ENCODE measurements around the gene ILF2. TPM values are rescaled to one million over a fixed set of nuclear protein-coding genes. Genes with fewer than 3 reads are reported as not detected.

ILF2 gene
- total RNA-seq, 4 donors from 2014 or later = 43.6 to 102 (median 64.7) TPM

DNA sequence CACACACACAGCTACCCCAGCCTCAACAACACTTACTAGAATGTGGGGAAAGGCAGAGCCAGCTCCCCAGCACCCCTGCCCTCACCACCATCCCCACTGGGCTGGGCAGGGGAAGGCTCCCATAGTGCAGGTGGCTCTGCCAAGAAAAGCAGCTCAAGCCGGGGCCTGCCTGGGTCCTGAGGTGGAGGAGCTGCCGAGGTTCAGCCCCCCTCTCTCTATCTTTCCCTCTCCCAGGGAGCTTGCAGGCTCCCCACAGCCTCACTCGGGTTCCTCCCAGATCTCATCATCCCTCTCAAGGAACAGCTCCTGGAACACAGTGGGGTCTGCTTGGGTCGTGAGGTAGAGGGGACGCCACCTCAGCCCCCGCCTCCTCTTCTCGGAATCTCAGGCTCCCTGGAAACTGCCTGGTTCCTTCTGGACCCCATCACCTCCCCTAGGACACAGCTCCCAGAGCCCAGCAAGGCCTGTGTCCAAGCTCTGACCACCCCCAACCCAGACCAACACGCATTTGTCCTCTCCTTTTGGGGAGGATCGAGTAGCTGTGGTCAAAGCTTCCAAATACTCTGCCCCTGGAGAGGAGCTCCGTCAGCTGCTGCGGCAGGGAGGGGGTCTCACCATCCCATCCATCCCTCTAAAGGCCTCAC lies 58.6 kb downstream of the ILF2 start:
- H3K27ac ChIP-seq (replicated peaks in 1 of 4) = peak overlapping the region; percentile 85 to 90 (median 88)
- TF ChIP-seq POLR2A (IDR thresholded peaks at IDR 0.05; ENCODE audit: low read depth) (no peak), EP300 (IDR thresholded peaks at IDR 0.05) (no peak), POLR2AphosphoS5 (IDR thresholded peaks at IDR 0.05) (no peak), CTCF (IDR thresholded peaks at IDR 0.05) (no peak)
- H3K4me3 ChIP-seq = peak overlapping the region; percentile 64 to 72 (median 69)
- peaks cover 46 to 75% (median 63%) of the 10 kb centered on the region in 4 donors for H3K4me1 ChIP-seq
- H3K9me3 ChIP-seq = no peaks in the 10 kb centered on the region
- intact Hi-C loops (cut with DNase I) = loop anchor here (5.0 kb wide), 1 partner anchor 100 kb away; no protein-coding TSS in a partner anchor
- peaks cover 4 to 9% (median 7%) of the 10 kb centered on the region in 4 donors for H3K36me3 ChIP-seq
- H3K27me3 ChIP-seq = no peaks in the 10 kb centered on the region
- WGBS = 43% methylated on average over 11 of the region's 11 CpGs
- DNase-seq (ENCODE audit: extremely low spot score) = no peak

Small RNA genes lying within 50 kb of the gene (small RNA-seq; reads per million reads assigned to genes)
- gene MIR8083 (0 reads per million in 3 donors), gene RN7SL372P (0 reads per million in 3 donors)

Other genes starting within 250 kb of the ILF2 start
- not detected for gene S100A7, start 210.3 kb downstream of the ILF2 start, total RNA-seq
- gene S100A6, start 135.0 kb downstream of the ILF2 start, total RNA-seq = 100 to 1,000 TPM; 432 to 759 (median 607) TPM
- under 1 TPM in 1 of 4 donors, not detected in 3; 0.98 TPM for gene S100A5, start 130.1 kb downstream of the ILF2 start, total RNA-seq
- 100 to 1,000 TPM; 154 to 362 (median 273) TPM for gene S100A4, start 125.2 kb downstream of the ILF2 start, total RNA-seq
- 1 to 10 TPM in 3 of 4 donors, not detected in 1; 2.1 to 4.2 (median 2.7) TPM for gene S100A3, start 121.7 kb downstream of the ILF2 start, total RNA-seq
- under 1 TPM in 2 of 4 donors, not detected in 2; 0.34 to 0.71 TPM for gene S100A2, start 105.1 kb downstream of the ILF2 start, total RNA-seq
- 10 to 100 TPM; 33.2 to 67.9 (median 48.2) TPM for gene S100A16, start 57.9 kb downstream of the ILF2 start, total RNA-seq
- 1 to 10 TPM in 1 of 4 donors, not detected in 3; 1.0 TPM for gene S100A14, start 54.7 kb downstream of the ILF2 start, total RNA-seq
- gene S100A13, start 43.5 kb downstream of the ILF2 start, total RNA-seq = 10 to 100 TPM; 71.3 to 84.7 (median 83.1) TPM
- gene S100A1, start 42.6 kb downstream of the ILF2 start, total RNA-seq = 10 to 100 TPM in 2 of 4 donors, 1 to 10 TPM in 2; 4.3 to 17.9 (median 9.2) TPM
- gene CHTOP, start 36.9 kb downstream of the ILF2 start, total RNA-seq = 10 to 100 TPM; 34.5 to 43.8 (median 37.6) TPM
- 10 to 100 TPM; 47.8 to 71.9 (median 63.3) TPM for gene SNAPIN, start 12.3 kb downstream of the ILF2 start, total RNA-seq
- 10 to 100 TPM; 24.9 to 67.1 (median 49.8) TPM for gene NPR1, start 7.7 kb upstream of the ILF2 start, total RNA-seq
- gene INTS3, start 57.1 kb upstream of the ILF2 start, total RNA-seq = 10 to 100 TPM; 32.3 to 45.5 (median 38.9) TPM
- 10 to 100 TPM; 12.9 to 29.5 (median 19.9) TPM for gene SLC27A3, start 104.4 kb upstream of the ILF2 start, total RNA-seq

Measured in esophagus muscularis mucosa (tissue), 4 donors.